Caco-2 (cell line): Measurements from ENCODE around the gene CAPZA1. TPM values are rescaled to one million over a fixed set of nuclear protein-coding genes. Genes with fewer than 3 reads are reported as not detected.
A peak's percentile ranks its signal among the peaks of the same experiment; 100 is the strongest.

Experiments
- BruUV-seq: library from RNA; stranded (reverse); fragments of 400-500 nt; replicated peaks from 2 replicates; lab custom pipeline; 2021; lab: Mats Ljungman, UMichigan
- CTCF ChIA-PET: fragments of 300-600 bp; sonication (Branson Sonifier 250); formaldehyde crosslinking; loops from one replicate; lab custom pipeline; 2022; ENCODE audit warnings: antibody characterized with exemption; lab: Charles Lee
- POLR2A ChIA-PET: fragments of 300-600 bp; sonication (Branson Sonifier 250); formaldehyde crosslinking; loops from one replicate; lab custom pipeline; 2022; ENCODE audit warnings: antibody characterized with exemption; lab: Charles Lee
- DNase-seq, 2 experiments: peaks; one replicate each; pipeline versions ENCODE4 v3.0.0 to v3.0.0-alpha.2; 2020 to 2022
- H3K27me3 ChIP-seq: replicated peaks from 2 replicates; pipeline ENCODE4 v1.6.0; 2011; ENCODE audit warnings: low read length; ENCODE audit not compliant: control insufficient read depth, insufficient read depth
- H3K36me3 ChIP-seq: 2 replicates; pipeline ENCODE4 v1.5.1; 2011; ENCODE audit warnings: low read length; ENCODE audit not compliant: control insufficient read depth, insufficient read depth
- H3K4me1 ChIP-seq: fragments of 250-450 bp; sonication (Bioruptor Pico); 2 replicates; pipeline ENCODE4 v1.5.1; 2020; ENCODE audit warnings: mild to moderate bottlenecking
- H3K4me3 ChIP-seq: 2 replicates; pipeline ENCODE4 v1.5.1; 2011; ENCODE audit warnings: low read depth, mild to moderate bottlenecking, control low read depth, low read length
- H3K9me3 ChIP-seq: fragments of 250-450 bp; sonication (Bioruptor Pico); 2 replicates; pipeline ENCODE4 v1.5.1; 2020; ENCODE audit warnings: mild to moderate bottlenecking, moderate library complexity
- H3K27ac Mint-ChIP-seq: one replicate; pipeline ENCODE4 v1.8.0; 2022; ENCODE audit warnings: mixed read lengths; ENCODE audit not compliant: unreplicated experiment
- H3K27me3 Mint-ChIP-seq: one replicate; pipeline ENCODE4 v1.8.0; 2022; ENCODE audit warnings: mixed read lengths; ENCODE audit not compliant: insufficient read depth, unreplicated experiment
- H3K36me3 Mint-ChIP-seq: one replicate; pipeline ENCODE4 v1.8.0; 2022; ENCODE audit warnings: mild to moderate bottlenecking, mixed read lengths; ENCODE audit not compliant: insufficient read depth, unreplicated experiment
- H3K4me1 Mint-ChIP-seq: one replicate; pipeline ENCODE4 v1.8.0; 2022; ENCODE audit warnings: low read depth, mixed read lengths; ENCODE audit not compliant: unreplicated experiment
- H3K4me3 Mint-ChIP-seq: one replicate; pipeline ENCODE4 v1.8.0; 2022; ENCODE audit warnings: mild to moderate bottlenecking, moderate library complexity, mixed read lengths; ENCODE audit not compliant: unreplicated experiment
- H3K9me3 Mint-ChIP-seq: one replicate; pipeline ENCODE4 v1.8.0; 2022; ENCODE audit warnings: mixed read lengths; ENCODE audit not compliant: unreplicated experiment
- CTCF ChIP-seq, 2 experiments: fragments of 200-600 bp in 1 of 2; IDR thresholded peaks; 1 replicate in 1 of 2; 2 replicates in 1 of 2; pipeline versions ENCODE4 v1.5.1 to v1.8.0; 2011 to 2022; ENCODE audit warnings: antibody characterized with exemption in 1 of 2, control low read depth in 1 of 2, inconsistent platforms in 1 of 2, low read depth in 1 of 2, low read length in 1 of 2, mild to moderate bottlenecking in 1 of 2, moderate library complexity in 1 of 2; ENCODE audit not compliant: insufficient read depth in 1 of 2, severe bottlenecking in 1 of 2, unreplicated experiment in 1 of 2
- intact Hi-C: fragments of 100-400 bp; cut with micrococcal nuclease; formaldehyde crosslinking; loops from one replicate; pipeline ENCODE4 v1.10.0; 2022; ENCODE audit not compliant: unreplicated experiment
- total RNA-seq: library from RNA; stranded (reverse); gene quantifications from 2 replicates; pipeline ENCODE4 v1.2.3, GENCODE V29; 2022

Gene CAPZA1
- total RNA-seq, 1 experiment from 2014 or later = 82.4 TPM

GRCh38 chr1:112674440-112674985 lies 54.9 kb downstream of the CAPZA1 start, which contains the start of gene MOV10:
MOV10 (plus strand) TSS chr1:112674659; CDS start chr1:112674913, 254 bp downstream.
- Mint-ChIP-seq H3K27me3 (no peaks in the 10 kb centered on the region), H3K4me3 (peak within 1 kb of the TSS; percentile 88), H3K9me3 (no peaks in the 10 kb centered on the region), H3K36me3 (peaks cover 44% of the 10 kb centered on the region), H3K27ac (peak within 1 kb of the TSS; percentile 98), H3K4me1 (peaks cover 13% of the 10 kb centered on the region)
- peak within 1 kb of the TSS; percentile 53 for H3K4me3 ChIP-seq
- ChIA-PET POLR2A (interaction anchor here (0.7 to 1.7 kb wide), 3 partner anchors 24 to 41 kb away, joined by 3 to 27 read pairs (median 6); partner anchors contain the start of gene PPM1J), CTCF (interaction anchor here (0.7 to 2.0 kb wide), 5 partner anchors 10 to 173 kb away, joined by 3 to 24 read pairs (median 7); no protein-coding TSS in a partner anchor)
- no peaks in the 10 kb centered on the region for H3K27me3 ChIP-seq
- intact Hi-C loops = loop anchor here (1.0 to 5.0 kb wide), 3 partner anchors 24 to 57 kb away; partner anchors contain the start of genes CAPZA1, RHOC and ST7L
- no peaks in the 10 kb centered on the region for H3K36me3 ChIP-seq
- peak; percentile 68 to 75 for DNase-seq
- BruUV-seq = no TSS peak
- H3K4me1 ChIP-seq = peaks cover 14% of the 10 kb centered on the region
- no peaks in the 10 kb centered on the region for H3K9me3 ChIP-seq
- TF ChIP-seq CTCF (IDR thresholded peaks at IDR 0.05; ENCODE audit: insufficient read depth in 1 of 2, low read depth in 1 of 2, low read length in 1 of 2, severe bottlenecking in 1 of 2, unreplicated experiment in 1 of 2) = no peak

GRCh38 chr1:112674986-112675727 lies 55.5 kb downstream of the CAPZA1 start:
- DNase-seq = peak in 1 of 2 experiments; percentile 59
- Histone ChIP-seq H3K27me3 (no peaks in the 10 kb centered on the region), H3K9me3 (no peaks in the 10 kb centered on the region), H3K36me3 (no peaks in the 10 kb centered on the region), H3K4me1 (peaks cover 14% of the 10 kb centered on the region), H3K4me3 (peak overlapping the region; percentile 53)
- Mint-ChIP-seq H3K4me3 (peak overlapping the region; percentile 88), H3K27me3 (no peaks in the 10 kb centered on the region), H3K9me3 (no peaks in the 10 kb centered on the region), H3K4me1 (peaks cover 13% of the 10 kb centered on the region), H3K27ac (peak overlapping the region; percentile 98), H3K36me3 (peaks cover 44% of the 10 kb centered on the region)
- CTCF ChIA-PET = interaction anchor here (0.5 to 2.0 kb wide), 7 partner anchors 10 to 478 kb away, joined by 3 to 24 read pairs (median 6); no protein-coding TSS in a partner anchor
- intact Hi-C loops = loop anchor here (1.0 to 5.0 kb wide), 3 partner anchors 24 to 58 kb away; partner anchors contain the start of genes CAPZA1, RHOC and ST7L
- POLR2A ChIA-PET = interaction anchor here (1.6 to 1.7 kb wide), 2 partner anchors 24 to 30 kb away, joined by 6 to 27 read pairs; no protein-coding TSS in a partner anchor
- no TSS peak for BruUV-seq
- TF ChIP-seq CTCF (IDR thresholded peaks at IDR 0.05; ENCODE audit: insufficient read depth in 1 of 2, low read depth in 1 of 2, low read length in 1 of 2, severe bottlenecking in 1 of 2, unreplicated experiment in 1 of 2) = no peak
